GM12878 (cell line): Measurements from ENCODE around the gene HTR7. TPM values are rescaled to one million over a fixed set of nuclear protein-coding genes. Genes with fewer than 3 reads are reported as not detected.
A peak's percentile ranks its signal among the peaks of the same experiment; 100 is the strongest.
"Not testable (repeated sequence)": the region's sequence is repeated elsewhere in the genome, so short reads cannot be mapped to it uniquely, and the experiment has no call there.

Experiments used
- ATAC-seq: fragments of 200-7000 bp; cut with Tn5 transposase; 3 replicates; pipeline ENCODE4 v1.9.1; 2020; ENCODE audit warnings: mild to moderate bottlenecking, moderate library complexity
- BruUV-seq: library from RNA; stranded (reverse); fragments of 400-500 nt; replicated peaks from 2 replicates; lab custom pipeline; 2021; lab: Mats Ljungman, UMichigan
- CTCF ChIA-PET: fragments of 300-600 bp; sonication (Branson Sonifier 250); formaldehyde crosslinking; extraction: SDS; loops from one replicate; lab custom pipeline; 2021; ENCODE audit warnings: inconsistent platforms; lab: Yijun Ruan, JAX
- POLR2A ChIA-PET: fragments of 350-600 bp; formaldehyde crosslinking; extraction: SDS; loops from one replicate; lab custom pipeline; 2021; ENCODE audit warnings: inconsistent platforms; lab: Charles Lee
- RAD21 ChIA-PET: fragments of 300-600 bp; sonication (Branson Sonifier 250); formaldehyde crosslinking; loops from one replicate; lab custom pipeline; 2023; ENCODE audit warnings: antibody characterized with exemption; ENCODE audit not compliant: unreplicated experiment; lab: Charles Lee
- SMC1A ChIA-PET: fragments of 300-600 bp; sonication (Branson Sonifier 250); formaldehyde crosslinking; loops from one replicate; lab custom pipeline; 2023; ENCODE audit not compliant: unreplicated experiment, uncharacterized antibody; lab: Charles Lee
- DNase-seq: peaks from one replicate; pipeline ENCODE4 v3.0.0-alpha.2; 2011; ENCODE audit warnings: low read depth, low spot score
- FAIRE-seq: peaks from 3 replicates; lab custom pipeline; 2011; peaks lifted over from hg19 to GRCh38; lab: Jason Lieb, UNC
- H2AFZ ChIP-seq: 2 replicates; pipeline ENCODE4 v1.6.0; 2011; ENCODE audit warnings: low read depth, low read length, control low read depth; ENCODE audit not compliant: control insufficient read depth
- H3K27ac ChIP-seq: 2 replicates; pipeline ENCODE4 v1.5.1; 2011; ENCODE audit warnings: control low read depth; ENCODE audit not compliant: control insufficient read depth, insufficient read depth
- H3K27me3 ChIP-seq, 2 experiments: replicated peaks in 1 of 2; 2 replicates each; pipeline versions ENCODE4 v1.6.0 to v1.6.1; 2011; ENCODE audit warnings: low read length in 1 of 2; ENCODE audit not compliant: control insufficient read depth in 2 of 2, insufficient read depth in 2 of 2
- H3K36me3 ChIP-seq, 2 experiments: 2 replicates each; pipeline ENCODE4 v1.5.1; 2011; ENCODE audit warnings: low read length in 1 of 2; ENCODE audit not compliant: control insufficient read depth in 2 of 2, insufficient read depth in 2 of 2
- H3K4me1 ChIP-seq: 2 replicates; pipeline ENCODE4 v1.6.1; 2011; ENCODE audit warnings: mild to moderate bottlenecking, low read length, moderate library complexity, mixed read lengths; ENCODE audit not compliant: control insufficient read depth, insufficient read depth
- H3K4me2 ChIP-seq: 2 replicates; pipeline ENCODE4 v1.6.0; 2011; ENCODE audit warnings: control low read depth; ENCODE audit not compliant: control insufficient read depth, insufficient read depth
- H3K4me3 ChIP-seq: fragments of 200-600 bp; sonication (generic); 2 replicates; pipeline ENCODE4 v1.5.1; 2016
- H3K79me2 ChIP-seq: 2 replicates; pipeline ENCODE4 v1.6.0; 2011; ENCODE audit warnings: low read length; ENCODE audit not compliant: control insufficient read depth, insufficient read depth
- H3K9ac ChIP-seq: 2 replicates; pipeline ENCODE4 v1.8.0; 2011; ENCODE audit warnings: low read length, control low read depth, mixed read lengths; ENCODE audit not compliant: control insufficient read depth, insufficient read depth
- H3K9me3 ChIP-seq: replicated peaks from 3 replicates; pipeline ENCODE4 v1.5.1; 2011; ENCODE audit warnings: mild to moderate bottlenecking, low read length; ENCODE audit not compliant: control insufficient read depth, insufficient read depth
- H4K20me1 ChIP-seq: 2 replicates; pipeline ENCODE4 v1.6.0; 2011; ENCODE audit not compliant: control insufficient read depth, insufficient read depth
- CTCF ChIP-seq, 3 experiments: IDR thresholded peaks in 2 of 3; conservative IDR thresholded peaks in 1 of 3; 2 replicates each; pipeline ENCODE4 v1.5.1; 2011; ENCODE audit warnings: low read depth in 3 of 3, low read length in 3 of 3, mild to moderate bottlenecking in 3 of 3, control low read depth in 2 of 3, moderate library complexity in 2 of 3, inconsistent platforms in 1 of 3, mixed read lengths in 1 of 3; ENCODE audit not compliant: control insufficient read depth in 2 of 3, insufficient read depth in 1 of 3; ENCODE audit errors: extremely low read depth in 1 of 3
- CUX1 ChIP-seq: IDR thresholded peaks from 2 replicates; pipeline ENCODE4 v1.6.1; 2012; ENCODE audit warnings: improper control_type of control experiment, low read depth, low read length; ENCODE audit not compliant: insufficient replicate concordance
- ELK1 ChIP-seq: IDR thresholded peaks from 2 replicates; pipeline ENCODE4 v1.6.1; 2012; ENCODE audit warnings: low read depth, low read length, improper control_type of control experiment
- RAD21 ChIP-seq: IDR thresholded peaks from 2 replicates; pipeline ENCODE4 v1.6.1; 2011; ENCODE audit warnings: mild to moderate bottlenecking, low read depth, low read length, moderate library complexity; ENCODE audit not compliant: insufficient read depth
- SMC3 ChIP-seq: IDR thresholded peaks from 2 replicates; pipeline ENCODE4 v1.6.1; 2011; ENCODE audit warnings: low read length, improper control_type of control experiment, borderline replicate concordance
- ZNF384 ChIP-seq: IDR thresholded peaks from 2 replicates; pipeline ENCODE4 v1.6.1; 2012; ENCODE audit warnings: low read depth, mild to moderate bottlenecking, low read length, improper control_type of control experiment, borderline replicate concordance
- WGBS: methylation state at CpG from one replicate; pipeline ENCODE4 v1.1.6; 2016; ENCODE audit warnings: low lambda C conversion rate; ENCODE audit not compliant: insufficient replicate concordance, insufficient coverage; ENCODE audit errors: missing lambda C conversion rate; 5-methylcytosine and 5-hydroxymethylcytosine counted together
- in situ Hi-C: fragments of 300-500 bp; cut with MboI; formaldehyde crosslinking; loops from 9 replicates; pipeline ENCODE4 v1.14.3; 2018; ENCODE audit warnings: mixed read lengths
- intact Hi-C: fragments of 100-400 bp; cut with micrococcal nuclease; formaldehyde crosslinking; loops from one replicate; pipeline ENCODE4 v1.14.2; 2022; ENCODE audit not compliant: unreplicated experiment
- polyA plus RNA-seq, 11 experiments: library from polyadenylated mRNA; depleted of rRNA in 4 of 11; unstranded in 6 of 11; stranded (reverse) in 5 of 11; fragments of >200 nt; fragmentation: Nextera tagmentation in 4 of 11; fragmentation: Illumina TruSeq in 1 of 11; extraction: Ambion mirVana in 4 of 11; extraction: Trizol in 1 of 11; gene quantifications; 1 replicate in 1 of 11; 2 replicates in 10 of 11; pipeline versions ENCODE4 v1.2.1 to v1.2.3, GENCODE V29; 2011 to 2016; ENCODE audit warnings: inconsistent platforms in 2 of 11, missing spikeins in 2 of 11, low read depth in 1 of 11
- total RNA-seq, 4 experiments: library from RNA; depleted of rRNA in 3 of 4; stranded (reverse); fragments of >200 nt in 3 of 4; fragmentation: Illumina TruSeq in 1 of 4; extraction: Trizol in 1 of 4; gene quantifications; 2 replicates each; pipeline versions ENCODE4 v1.2.1 to v1.2.3, GENCODE V29; 2013 to 2021

Gene HTR7
- total and polyA plus RNA-seq, 10 of the 15 experiments (the other 5 are each of a cell fraction or from before 2014, with no cell fraction given), result 0.01 to 1.3 (median 0.06) TPM; not detected in 4

- no peak for TF ChIP-seq CUX1
- no peak for TF ChIP-seq ELK1
These were observed 26.6 kb upstream of the HTR7 start (continued) for GRCh38 chr10:90884431-90884830.

DNA sequence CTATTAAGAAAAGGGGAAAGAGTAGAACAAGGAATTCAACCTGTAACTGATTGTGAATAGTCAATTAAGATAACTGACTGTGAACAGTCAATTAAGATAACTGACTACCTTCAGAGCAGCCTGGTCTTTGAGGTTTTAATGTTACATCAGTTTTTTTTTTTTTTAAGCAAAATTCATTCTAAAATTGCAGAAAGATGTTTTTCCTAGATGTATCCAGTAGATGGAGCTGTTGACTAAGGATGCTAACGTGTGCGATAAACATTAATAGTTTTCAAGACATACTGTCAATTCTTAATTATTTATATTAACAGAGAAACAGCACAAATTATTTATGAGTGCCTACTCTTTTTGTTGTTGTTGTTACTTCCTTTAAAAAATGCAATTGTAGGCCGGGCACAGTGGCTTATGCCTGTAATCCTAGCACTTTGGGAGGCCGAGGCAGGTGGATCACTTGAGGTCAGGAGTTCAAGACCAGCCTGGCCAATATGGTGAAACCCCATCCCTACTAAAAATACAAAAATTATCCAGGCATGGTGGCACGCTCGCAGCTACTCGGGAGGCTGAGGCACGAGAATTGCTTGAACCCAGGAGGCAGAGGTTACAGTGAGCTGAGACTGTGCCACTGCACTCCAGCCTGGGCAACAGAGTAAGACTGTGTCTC lies 22.4 kb upstream of the HTR7 start:
- POLR2A ChIA-PET, H4K20me1 ChIP-seq, H3K27ac ChIP-seq, H3K4me3 ChIP-seq, ATAC-seq, H3K9me3 ChIP-seq, H3K27me3 ChIP-seq, H3K4me2 ChIP-seq, H3K9ac ChIP-seq, H2AFZ ChIP-seq, DNase-seq, H3K79me2 ChIP-seq, BruUV-seq, H3K4me1 ChIP-seq: not testable (repeated sequence)
- peak; percentile 90 for FAIRE-seq
- in situ Hi-C loops (loop anchor here (25.0 kb wide), 1 partner anchor 1032 kb away; the partner anchor contains the start of genes BTAF1 and FGFBP3), intact Hi-C loops (loop anchor here (10.0 kb wide), 1 partner anchor 755 kb away; the partner anchor contains the start of gene PPP1R3C)
- TF ChIP-seq ZNF384 (peak; percentile 87), SMC3 (peak; percentile 53; the same call in 1 of the 2 replicates), CTCF (IDR thresholded peaks at IDR 0.05 in 2 of 3, conservative IDR thresholded peaks at IDR 0.05 in 1 of 3; ENCODE audit: control insufficient read depth in 2 of 3, extremely low read depth in 1 of 3, insufficient read depth in 1 of 3, low read depth in 3 of 3, low read length in 3 of 3) (peak; percentile 39 to 57 (median 57); a peak in 4 of 6 replicates), RAD21 (peak; percentile 78)
- 97% methylated on average over 8 of the region's 8 CpGs for WGBS
- H3K36me3 ChIP-seq, result peaks cover 1 to 17% of the 10 kb centered on the region in 2 experiments
- ChIA-PET CTCF (interaction anchor here (0.6 to 2.2 kb wide), 37 partner anchors 8 to 755 kb away, joined by 3 to 29 read pairs (median 4); partner anchors contain the start of gene RPP30), SMC1A (interaction anchor here (0.6 to 5.1 kb wide), 16 partner anchors 8 to 1084 kb away, joined by 3 to 30 read pairs (median 3); partner anchors contain the start of gene RPP30), RAD21 (interaction anchor here (0.7 to 2.5 kb wide), 8 partner anchors 10 to 1241 kb away, joined by 3 to 7 read pairs (median 4); no protein-coding TSS in a partner anchor)
